Measurements from ENCODE around the gene RMI2. TPM values are rescaled to one million over a fixed set of nuclear protein-coding genes. Genes with fewer than 3 reads are reported as not detected.
A peak's percentile ranks its signal among the peaks of the same experiment; 100 is the strongest.

Gene RMI2
- total and polyA plus RNA-seq, 2 experiments from 2014 or later, result 15.7 to 45.3 TPM

DNA sequence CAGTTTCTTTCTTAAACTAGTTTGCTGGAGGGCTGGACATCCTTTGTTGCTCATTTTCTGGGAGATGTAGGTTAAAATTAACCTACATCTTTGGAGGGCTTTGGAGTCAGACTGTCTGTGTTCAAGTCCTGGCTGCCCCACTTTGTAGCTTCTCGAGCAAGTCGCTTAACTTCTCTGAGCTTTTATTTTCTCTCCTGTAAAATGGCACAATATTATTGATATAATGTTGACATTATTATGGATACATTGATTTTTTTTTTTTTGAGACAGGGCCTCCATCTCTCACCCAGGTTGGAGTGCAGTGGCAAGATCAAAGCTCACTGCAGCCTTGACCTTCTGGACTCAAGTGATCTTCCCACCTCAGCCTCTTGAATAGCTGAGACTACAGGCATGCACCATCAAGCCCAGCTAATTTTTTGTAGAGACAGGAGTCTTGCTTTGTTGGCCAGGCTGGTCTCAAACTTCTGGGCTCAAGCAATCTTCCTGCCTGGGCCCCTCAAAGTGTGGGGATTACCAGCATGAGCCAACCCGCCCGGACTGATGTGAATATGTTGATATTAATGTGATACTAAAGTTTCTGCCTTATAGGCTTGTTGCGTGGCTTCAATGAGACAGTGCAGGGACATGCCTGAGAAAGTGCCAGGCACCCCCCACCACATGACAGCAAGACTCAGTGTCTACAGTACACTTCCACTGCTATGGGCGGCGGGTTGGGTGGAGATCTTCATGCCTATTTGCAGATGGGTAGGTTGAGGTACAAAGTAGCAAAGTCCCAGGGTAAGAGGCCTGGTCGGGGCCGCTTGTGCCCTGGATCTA, 31.6 kb upstream of the RMI2 start:
- TF ChIP-seq, protein P1, sequence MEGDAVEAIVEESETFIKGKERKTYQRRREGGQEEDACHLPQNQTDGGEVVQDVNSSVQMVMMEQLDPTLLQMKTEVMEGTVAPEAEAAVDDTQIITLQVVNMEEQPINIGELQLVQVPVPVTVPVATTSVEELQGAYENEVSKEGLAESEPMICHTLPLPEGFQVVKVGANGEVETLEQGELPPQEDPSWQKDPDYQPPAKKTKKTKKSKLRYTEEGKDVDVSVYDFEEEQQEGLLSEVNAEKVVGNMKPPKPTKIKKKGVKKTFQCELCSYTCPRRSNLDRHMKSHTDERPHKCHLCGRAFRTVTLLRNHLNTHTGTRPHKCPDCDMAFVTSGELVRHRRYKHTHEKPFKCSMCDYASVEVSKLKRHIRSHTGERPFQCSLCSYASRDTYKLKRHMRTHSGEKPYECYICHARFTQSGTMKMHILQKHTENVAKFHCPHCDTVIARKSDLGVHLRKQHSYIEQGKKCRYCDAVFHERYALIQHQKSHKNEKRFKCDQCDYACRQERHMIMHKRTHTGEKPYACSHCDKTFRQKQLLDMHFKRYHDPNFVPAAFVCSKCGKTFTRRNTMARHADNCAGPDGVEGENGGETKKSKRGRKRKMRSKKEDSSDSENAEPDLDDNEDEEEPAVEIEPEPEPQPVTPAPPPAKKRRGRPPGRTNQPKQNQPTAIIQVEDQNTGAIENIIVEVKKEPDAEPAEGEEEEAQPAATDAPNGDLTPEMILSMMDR (IDR thresholded peaks at IDR 0.05; ENCODE audit: low read depth, low read length), result no peak
- H3K36me3 ChIP-seq, result no peaks in the 10 kb centered on the region
- no peak overlapping the region for H3K4me3 ChIP-seq
- peaks cover 11% of the 10 kb centered on the region for H3K27me3 ChIP-seq
- H3K9me3 ChIP-seq (ENCODE audit: low read depth), result no peaks in the 10 kb centered on the region
- DNase-seq (ENCODE audit: low read depth in 1 of 2, low spot score in 1 of 2), result no peak
- H3K27ac ChIP-seq, result no peak overlapping the region
- H3K4me1 ChIP-seq (ENCODE audit: low read depth), result no peaks in the 10 kb centered on the region

DNA sequence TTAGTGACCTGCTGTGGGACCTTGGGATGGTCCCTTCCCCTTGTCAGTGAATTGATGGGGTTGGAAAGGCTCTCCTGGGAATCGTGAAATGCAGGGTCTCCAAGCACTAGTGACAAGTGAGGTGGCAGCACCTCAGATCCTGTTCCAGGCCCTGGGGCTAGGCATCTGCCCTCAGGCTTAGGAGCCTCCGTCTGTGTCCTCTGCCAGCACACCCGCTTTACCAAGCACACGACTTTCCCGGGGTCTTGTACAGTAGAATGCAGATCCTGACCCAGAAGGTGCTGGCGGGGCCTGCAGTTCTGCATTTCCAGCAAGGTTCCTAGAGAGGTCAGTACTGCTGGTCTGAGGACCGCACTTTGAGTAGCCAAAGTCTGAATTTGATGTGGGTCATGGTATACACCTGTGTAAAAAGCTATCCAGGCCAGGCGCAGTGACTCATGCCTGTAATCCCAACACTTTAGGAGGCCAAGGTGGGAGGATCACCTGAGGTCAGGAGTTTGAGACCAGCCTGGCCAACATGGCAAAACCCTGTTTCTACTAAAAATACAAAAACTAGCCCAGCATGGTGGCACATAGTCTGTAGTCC, 30.9 kb upstream of the RMI2 start:
- no peak for DNase-seq (ENCODE audit: low read depth in 1 of 2, low spot score in 1 of 2)
- TF ChIP-seq, protein P1 (IDR thresholded peaks at IDR 0.05; ENCODE audit: low read depth, low read length), result no peak
- Histone ChIP-seq H3K4me3 (no peak overlapping the region), H3K4me1 (ENCODE audit: low read depth) (no peaks in the 10 kb centered on the region), H3K36me3 (no peaks in the 10 kb centered on the region), H3K27me3 (peaks cover 11% of the 10 kb centered on the region), H3K27ac (no peak overlapping the region), H3K9me3 (ENCODE audit: low read depth) (no peaks in the 10 kb centered on the region)

DNA sequence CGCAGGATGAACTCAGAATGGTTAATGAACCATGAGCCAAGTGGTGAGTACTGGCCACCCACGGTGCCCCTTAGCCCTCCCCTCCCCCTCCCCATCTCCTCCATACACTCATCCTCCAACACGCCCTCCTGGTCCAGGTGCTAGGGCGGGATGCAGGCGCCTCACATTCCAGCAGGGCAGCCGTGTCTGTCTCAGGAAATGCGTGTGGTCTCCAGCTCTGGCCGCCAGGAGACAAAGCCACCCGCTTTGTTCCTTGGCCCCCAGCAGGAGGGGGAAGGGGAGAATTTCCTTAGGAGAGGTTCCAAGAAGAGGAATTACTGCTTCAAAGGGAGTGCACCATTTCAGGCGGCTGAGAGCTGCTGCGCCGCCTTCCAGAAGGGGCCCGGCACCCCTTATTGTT, 29.7 kb upstream of the RMI2 start:
- Histone ChIP-seq H3K4me3 (no peak overlapping the region), H3K27me3 (peaks cover 11% of the 10 kb centered on the region), H3K36me3 (no peaks in the 10 kb centered on the region), H3K9me3 (ENCODE audit: low read depth) (no peaks in the 10 kb centered on the region), H3K27ac (no peak overlapping the region), H3K4me1 (ENCODE audit: low read depth) (no peaks in the 10 kb centered on the region)
- TF ChIP-seq, protein P1 (IDR thresholded peaks at IDR 0.05; ENCODE audit: low read depth, low read length), result peak; percentile 19
- peak in 1 of 2 donors; percentile 55 for DNase-seq (ENCODE audit: low read depth in 1 of 2, low spot score in 1 of 2)

GRCh38 chr16:11316331-11317015, 28.8 kb upstream of the RMI2 start:
- Histone ChIP-seq H3K4me3 (no peak overlapping the region), H3K9me3 (ENCODE audit: low read depth) (no peaks in the 10 kb centered on the region), H3K27ac (no peak overlapping the region), H3K27me3 (peaks cover 11% of the 10 kb centered on the region), H3K4me1 (ENCODE audit: low read depth) (no peaks in the 10 kb centered on the region), H3K36me3 (no peaks in the 10 kb centered on the region)
- no peak for DNase-seq (ENCODE audit: low read depth in 1 of 2, low spot score in 1 of 2)
- TF ChIP-seq, protein P1 (IDR thresholded peaks at IDR 0.05; ENCODE audit: low read depth, low read length), result no peak

DNA sequence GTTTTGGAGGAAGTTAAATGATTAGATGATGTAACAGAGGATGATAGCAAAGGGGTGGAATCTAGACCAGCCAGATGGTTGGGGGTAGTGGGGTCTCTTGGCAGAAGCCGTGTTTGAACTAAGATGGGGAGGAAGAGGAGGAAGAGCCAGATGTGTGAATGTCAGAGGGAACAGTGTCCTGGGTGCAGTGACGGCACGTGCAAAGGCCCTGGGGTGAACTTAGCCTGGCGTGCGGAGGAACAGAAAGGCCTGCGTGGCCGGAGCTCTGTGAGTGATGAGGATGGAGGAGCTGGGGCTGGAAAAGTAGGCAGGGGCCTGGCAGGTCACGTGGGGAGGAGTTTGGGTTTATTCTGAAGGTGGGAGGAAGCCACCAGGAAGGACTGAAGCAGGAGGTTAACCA, 26.4 kb upstream of the RMI2 start:
- no peak overlapping the region for H3K27ac ChIP-seq
- no peaks in the 10 kb centered on the region for H3K4me1 ChIP-seq (ENCODE audit: low read depth)
- DNase-seq (ENCODE audit: low read depth in 1 of 2, low spot score in 1 of 2), result no peak
- TF ChIP-seq, protein P1 (IDR thresholded peaks at IDR 0.05; ENCODE audit: low read depth, low read length), result no peak
- H3K27me3 ChIP-seq, result peaks cover 11% of the 10 kb centered on the region
- H3K36me3 ChIP-seq, result no peaks in the 10 kb centered on the region
- no peak overlapping the region for H3K4me3 ChIP-seq
- H3K9me3 ChIP-seq (ENCODE audit: low read depth), result no peaks in the 10 kb centered on the region

Measured in cardiac muscle cell (in vitro differentiated cells and primary cell).